GM12878 (cell line): ENCODE results near the gene INPP4B. TPM values are rescaled to one million over a fixed set of nuclear protein-coding genes. Genes with fewer than 3 reads are reported as not detected.

ENCODE experiments used
- ATAC-seq: fragments of 200-7000 bp; cut with Tn5 transposase; 3 replicates; pipeline ENCODE4 v1.9.1; 2020; ENCODE audit warnings: mild to moderate bottlenecking, moderate library complexity
- BruUV-seq: library from RNA; stranded (reverse); fragments of 400-500 nt; replicated peaks from 2 replicates; lab custom pipeline; 2021; lab: Mats Ljungman, UMichigan
- CTCF ChIA-PET: fragments of 300-600 bp; sonication (Branson Sonifier 250); formaldehyde crosslinking; extraction: SDS; loops from one replicate; lab custom pipeline; 2021; ENCODE audit warnings: inconsistent platforms; lab: Yijun Ruan, JAX
- POLR2A ChIA-PET: fragments of 350-600 bp; formaldehyde crosslinking; extraction: SDS; loops from one replicate; lab custom pipeline; 2021; ENCODE audit warnings: inconsistent platforms; lab: Charles Lee
- RAD21 ChIA-PET: fragments of 300-600 bp; sonication (Branson Sonifier 250); formaldehyde crosslinking; loops from one replicate; lab custom pipeline; 2023; ENCODE audit warnings: antibody characterized with exemption; ENCODE audit not compliant: unreplicated experiment; lab: Charles Lee
- SMC1A ChIA-PET: fragments of 300-600 bp; sonication (Branson Sonifier 250); formaldehyde crosslinking; loops from one replicate; lab custom pipeline; 2023; ENCODE audit not compliant: unreplicated experiment, uncharacterized antibody; lab: Charles Lee
- DNase-seq: peaks from one replicate; pipeline ENCODE4 v3.0.0-alpha.2; 2011; ENCODE audit warnings: low read depth, low spot score
- FAIRE-seq: peaks from 3 replicates; lab custom pipeline; 2011; peaks lifted over from hg19 to GRCh38; lab: Jason Lieb, UNC
- H2AFZ ChIP-seq: 2 replicates; pipeline ENCODE4 v1.6.0; 2011; ENCODE audit warnings: low read depth, low read length, control low read depth; ENCODE audit not compliant: control insufficient read depth
- H3K27ac ChIP-seq: 2 replicates; pipeline ENCODE4 v1.5.1; 2011; ENCODE audit warnings: control low read depth; ENCODE audit not compliant: control insufficient read depth, insufficient read depth
- H3K27me3 ChIP-seq, 2 experiments: replicated peaks in 1 of 2; 2 replicates each; pipeline versions ENCODE4 v1.6.0 to v1.6.1; 2011; ENCODE audit warnings: low read length in 1 of 2; ENCODE audit not compliant: control insufficient read depth in 2 of 2, insufficient read depth in 2 of 2
- H3K36me3 ChIP-seq, 2 experiments: 2 replicates each; pipeline ENCODE4 v1.5.1; 2011; ENCODE audit warnings: low read length in 1 of 2; ENCODE audit not compliant: control insufficient read depth in 2 of 2, insufficient read depth in 2 of 2
- H3K4me1 ChIP-seq: 2 replicates; pipeline ENCODE4 v1.6.1; 2011; ENCODE audit warnings: mild to moderate bottlenecking, low read length, moderate library complexity, mixed read lengths; ENCODE audit not compliant: control insufficient read depth, insufficient read depth
- H3K4me2 ChIP-seq: 2 replicates; pipeline ENCODE4 v1.6.0; 2011; ENCODE audit warnings: control low read depth; ENCODE audit not compliant: control insufficient read depth, insufficient read depth
- H3K4me3 ChIP-seq: fragments of 200-600 bp; sonication (generic); 2 replicates; pipeline ENCODE4 v1.5.1; 2016
- H3K79me2 ChIP-seq: 2 replicates; pipeline ENCODE4 v1.6.0; 2011; ENCODE audit warnings: low read length; ENCODE audit not compliant: control insufficient read depth, insufficient read depth
- H3K9ac ChIP-seq: 2 replicates; pipeline ENCODE4 v1.8.0; 2011; ENCODE audit warnings: low read length, control low read depth, mixed read lengths; ENCODE audit not compliant: control insufficient read depth, insufficient read depth
- H3K9me3 ChIP-seq: replicated peaks from 3 replicates; pipeline ENCODE4 v1.5.1; 2011; ENCODE audit warnings: mild to moderate bottlenecking, low read length; ENCODE audit not compliant: control insufficient read depth, insufficient read depth
- H4K20me1 ChIP-seq: 2 replicates; pipeline ENCODE4 v1.6.0; 2011; ENCODE audit not compliant: control insufficient read depth, insufficient read depth
- BRCA1 ChIP-seq: IDR thresholded peaks from 2 replicates; pipeline ENCODE4 v1.6.1; 2011; ENCODE audit warnings: low read depth, low read length, improper control_type of control experiment
- CEBPB ChIP-seq, 2 experiments: fragments of 150-350 bp in 1 of 2; IDR thresholded peaks; 2 replicates each; pipeline ENCODE4 v1.6.1; 2012 to 2014; ENCODE audit warnings: low read depth in 2 of 2, low read length in 2 of 2, borderline replicate concordance in 1 of 2, inconsistent platforms in 1 of 2
- FOXM1 ChIP-seq: IDR thresholded peaks from 2 replicates; pipeline ENCODE4 v1.6.1; 2012; ENCODE audit warnings: low read depth, mild to moderate bottlenecking, inconsistent platforms, low read length, moderate library complexity
- MTA3 ChIP-seq: IDR thresholded peaks from 2 replicates; pipeline ENCODE4 v1.6.1; 2012; ENCODE audit warnings: low read length, inconsistent platforms, borderline replicate concordance
- MXI1 ChIP-seq: fragments of 150-350 bp; IDR thresholded peaks from 2 replicates; pipeline ENCODE4 v1.6.1; 2011; ENCODE audit warnings: low read depth, mild to moderate bottlenecking, inconsistent platforms, low read length, improper control_type of control experiment
- NFXL1 ChIP-seq: fragments of 450-650 bp; IDR thresholded peaks from 2 replicates; pipeline ENCODE4 v1.6.1; 2017; ENCODE audit warnings: antibody characterized with exemption, mild to moderate bottlenecking, borderline replicate concordance
- SMAD1 ChIP-seq: fragments of 450-650 bp; IDR thresholded peaks from 2 replicates; pipeline ENCODE4 v1.6.1; 2018; ENCODE audit warnings: mild to moderate bottlenecking, low read depth; ENCODE audit not compliant: partially characterized antibody
- ZNF217 ChIP-seq: fragments of 450-650 bp; IDR thresholded peaks from 2 replicates; pipeline ENCODE4 v1.6.1; 2017; ENCODE audit warnings: antibody characterized with exemption, mild to moderate bottlenecking
- WGBS: methylation state at CpG from one replicate; pipeline ENCODE4 v1.1.6; 2016; ENCODE audit warnings: low lambda C conversion rate; ENCODE audit not compliant: insufficient replicate concordance, insufficient coverage; ENCODE audit errors: missing lambda C conversion rate; 5-methylcytosine and 5-hydroxymethylcytosine counted together
- in situ Hi-C: fragments of 300-500 bp; cut with MboI; formaldehyde crosslinking; loops from 9 replicates; pipeline ENCODE4 v1.14.3; 2018; ENCODE audit warnings: mixed read lengths
- intact Hi-C: fragments of 100-400 bp; cut with micrococcal nuclease; formaldehyde crosslinking; loops from one replicate; pipeline ENCODE4 v1.14.2; 2022; ENCODE audit not compliant: unreplicated experiment
- polyA plus RNA-seq, 11 experiments: library from polyadenylated mRNA; depleted of rRNA in 4 of 11; unstranded in 6 of 11; stranded (reverse) in 5 of 11; fragments of >200 nt; fragmentation: Nextera tagmentation in 4 of 11; fragmentation: Illumina TruSeq in 1 of 11; extraction: Ambion mirVana in 4 of 11; extraction: Trizol in 1 of 11; gene quantifications; 1 replicate in 1 of 11; 2 replicates in 10 of 11; pipeline versions ENCODE4 v1.2.1 to v1.2.3, GENCODE V29; 2011 to 2016; ENCODE audit warnings: inconsistent platforms in 2 of 11, missing spikeins in 2 of 11, low read depth in 1 of 11
- total RNA-seq, 4 experiments: library from RNA; depleted of rRNA in 3 of 4; stranded (reverse); fragments of >200 nt in 3 of 4; fragmentation: Illumina TruSeq in 1 of 4; extraction: Trizol in 1 of 4; gene quantifications; 2 replicates each; pipeline versions ENCODE4 v1.2.1 to v1.2.3, GENCODE V29; 2013 to 2021
- TF ChIP-seq, protein P1 (sequence below): IDR thresholded peaks from 2 replicates; pipeline ENCODE4 v1.6.1; 2011; ENCODE audit warnings: low read depth, low read length, improper control_type of control experiment, borderline replicate concordance
- TF ChIP-seq, protein P2 (sequence below): fragments of 450-650 bp; IDR thresholded peaks from 2 replicates; pipeline ENCODE4 v1.6.1; 2016; ENCODE audit warnings: mild to moderate bottlenecking
- TF ChIP-seq, protein P3 (sequence below): IDR thresholded peaks from 2 replicates; pipeline ENCODE4 v1.6.1; 2012; ENCODE audit warnings: improper control_type of control experiment, low read depth, low read length; ENCODE audit not compliant: insufficient replicate concordance

Gene INPP4B
- total and polyA plus RNA-seq, 10 of the 15 experiments (the other 5 are each of a cell fraction or from before 2014, with no cell fraction given): 0.53 to 11.2 (median 0.95) TPM

DNA sequence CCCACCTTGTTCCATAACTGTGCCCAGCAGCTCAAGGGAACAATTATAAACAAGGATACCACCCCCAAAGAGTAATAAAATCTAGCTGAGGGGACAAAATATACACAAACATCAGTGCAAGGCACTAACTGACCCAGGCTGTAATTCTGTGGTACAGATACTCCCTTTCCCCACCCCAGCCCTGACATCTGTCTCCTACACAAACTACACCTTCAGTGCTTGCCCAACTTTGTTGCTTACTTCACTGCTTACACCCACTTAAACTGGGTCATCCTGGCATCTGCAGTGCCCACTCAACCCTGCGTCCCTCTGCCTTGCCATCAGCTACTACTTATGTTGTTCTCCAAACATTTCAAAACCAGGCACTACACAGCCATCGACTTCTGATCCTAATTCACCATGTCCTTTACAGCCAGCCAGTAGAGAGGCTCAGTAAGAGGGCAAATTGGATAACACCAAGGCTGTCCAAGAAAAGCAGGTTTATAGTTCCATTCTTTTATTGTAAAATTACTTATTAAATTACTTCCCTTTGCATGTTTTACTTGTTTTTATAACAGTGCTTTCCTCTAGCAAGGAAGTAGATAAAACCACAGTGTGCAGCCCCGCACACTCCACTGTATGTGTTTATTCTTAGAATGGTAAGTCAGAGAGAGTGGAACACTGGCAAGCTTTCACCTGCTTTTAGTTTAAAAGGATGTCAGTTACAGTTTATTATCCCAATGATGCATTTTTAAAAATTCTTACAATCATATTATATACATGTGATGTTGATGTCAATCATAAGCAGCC lies 149.6 kb downstream of the INPP4B start:
- in situ Hi-C loops (no loop called here), intact Hi-C loops (no loop called here)
- Histone ChIP-seq H3K36me3 (no peaks in the 10 kb centered on the region), H3K4me2 (no peak overlapping the region), H3K4me3 (no peak overlapping the region), H3K27me3 (no peaks in the 10 kb centered on the region), H3K9ac (no peak overlapping the region), H3K27ac (no peak overlapping the region), H4K20me1 (no peaks in the 10 kb centered on the region), H2AFZ (no peak overlapping the region), H3K4me1 (no peaks in the 10 kb centered on the region), H3K79me2 (no peaks in the 10 kb centered on the region), H3K9me3 (no peaks in the 10 kb centered on the region)
- RAD21 ChIA-PET: no interaction called here
- 0% methylated on average over 3 of the region's 3 CpGs for WGBS
- no peak for DNase-seq
- POLR2A ChIA-PET: interaction anchor here (1.2 kb wide), 1 partner anchor 9 kb away, joined by 3 read pairs; no protein-coding TSS in a partner anchor
- CTCF ChIA-PET: interaction anchor here (1.0 kb wide), 1 partner anchor 129 kb away, joined by 3 read pairs; no protein-coding TSS in a partner anchor
- ATAC-seq: peak; percentile 31
- FAIRE-seq: no peak
- SMC1A ChIA-PET: interaction anchor here (1.3 kb wide), 1 partner anchor 19 kb away, joined by 5 read pairs; no protein-coding TSS in a partner anchor
- BruUV-seq: no TSS peak
- no peak for TF ChIP-seq FOXM1
- TF ChIP-seq, protein P1, sequence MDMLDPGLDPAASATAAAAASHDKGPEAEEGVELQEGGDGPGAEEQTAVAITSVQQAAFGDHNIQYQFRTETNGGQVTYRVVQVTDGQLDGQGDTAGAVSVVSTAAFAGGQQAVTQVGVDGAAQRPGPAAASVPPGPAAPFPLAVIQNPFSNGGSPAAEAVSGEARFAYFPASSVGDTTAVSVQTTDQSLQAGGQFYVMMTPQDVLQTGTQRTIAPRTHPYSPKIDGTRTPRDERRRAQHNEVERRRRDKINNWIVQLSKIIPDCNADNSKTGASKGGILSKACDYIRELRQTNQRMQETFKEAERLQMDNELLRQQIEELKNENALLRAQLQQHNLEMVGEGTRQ: no peak
- TF ChIP-seq ZNF217: no peak
- no peak for TF ChIP-seq MTA3
- TF ChIP-seq MXI1: no peak
- TF ChIP-seq SMAD1: no peak
- TF ChIP-seq CEBPB (IDR thresholded peaks at IDR 0.05; ENCODE audit: borderline replicate concordance in 1 of 2, low read depth in 2 of 2, low read length in 2 of 2): no peak
- TF ChIP-seq NFXL1: no peak
- no peak for TF ChIP-seq BRCA1
- TF ChIP-seq, protein P2, sequence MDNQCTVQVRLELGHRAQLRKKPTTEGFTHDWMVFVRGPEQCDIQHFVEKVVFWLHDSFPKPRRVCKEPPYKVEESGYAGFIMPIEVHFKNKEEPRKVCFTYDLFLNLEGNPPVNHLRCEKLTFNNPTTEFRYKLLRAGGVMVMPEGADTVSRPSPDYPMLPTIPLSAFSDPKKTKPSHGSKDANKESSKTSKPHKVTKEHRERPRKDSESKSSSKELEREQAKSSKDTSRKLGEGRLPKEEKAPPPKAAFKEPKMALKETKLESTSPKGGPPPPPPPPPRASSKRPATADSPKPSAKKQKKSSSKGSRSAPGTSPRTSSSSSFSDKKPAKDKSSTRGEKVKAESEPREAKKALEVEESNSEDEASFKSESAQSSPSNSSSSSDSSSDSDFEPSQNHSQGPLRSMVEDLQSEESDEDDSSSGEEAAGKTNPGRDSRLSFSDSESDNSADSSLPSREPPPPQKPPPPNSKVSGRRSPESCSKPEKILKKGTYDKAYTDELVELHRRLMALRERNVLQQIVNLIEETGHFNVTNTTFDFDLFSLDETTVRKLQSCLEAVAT: no peak
- TF ChIP-seq, protein P3, sequence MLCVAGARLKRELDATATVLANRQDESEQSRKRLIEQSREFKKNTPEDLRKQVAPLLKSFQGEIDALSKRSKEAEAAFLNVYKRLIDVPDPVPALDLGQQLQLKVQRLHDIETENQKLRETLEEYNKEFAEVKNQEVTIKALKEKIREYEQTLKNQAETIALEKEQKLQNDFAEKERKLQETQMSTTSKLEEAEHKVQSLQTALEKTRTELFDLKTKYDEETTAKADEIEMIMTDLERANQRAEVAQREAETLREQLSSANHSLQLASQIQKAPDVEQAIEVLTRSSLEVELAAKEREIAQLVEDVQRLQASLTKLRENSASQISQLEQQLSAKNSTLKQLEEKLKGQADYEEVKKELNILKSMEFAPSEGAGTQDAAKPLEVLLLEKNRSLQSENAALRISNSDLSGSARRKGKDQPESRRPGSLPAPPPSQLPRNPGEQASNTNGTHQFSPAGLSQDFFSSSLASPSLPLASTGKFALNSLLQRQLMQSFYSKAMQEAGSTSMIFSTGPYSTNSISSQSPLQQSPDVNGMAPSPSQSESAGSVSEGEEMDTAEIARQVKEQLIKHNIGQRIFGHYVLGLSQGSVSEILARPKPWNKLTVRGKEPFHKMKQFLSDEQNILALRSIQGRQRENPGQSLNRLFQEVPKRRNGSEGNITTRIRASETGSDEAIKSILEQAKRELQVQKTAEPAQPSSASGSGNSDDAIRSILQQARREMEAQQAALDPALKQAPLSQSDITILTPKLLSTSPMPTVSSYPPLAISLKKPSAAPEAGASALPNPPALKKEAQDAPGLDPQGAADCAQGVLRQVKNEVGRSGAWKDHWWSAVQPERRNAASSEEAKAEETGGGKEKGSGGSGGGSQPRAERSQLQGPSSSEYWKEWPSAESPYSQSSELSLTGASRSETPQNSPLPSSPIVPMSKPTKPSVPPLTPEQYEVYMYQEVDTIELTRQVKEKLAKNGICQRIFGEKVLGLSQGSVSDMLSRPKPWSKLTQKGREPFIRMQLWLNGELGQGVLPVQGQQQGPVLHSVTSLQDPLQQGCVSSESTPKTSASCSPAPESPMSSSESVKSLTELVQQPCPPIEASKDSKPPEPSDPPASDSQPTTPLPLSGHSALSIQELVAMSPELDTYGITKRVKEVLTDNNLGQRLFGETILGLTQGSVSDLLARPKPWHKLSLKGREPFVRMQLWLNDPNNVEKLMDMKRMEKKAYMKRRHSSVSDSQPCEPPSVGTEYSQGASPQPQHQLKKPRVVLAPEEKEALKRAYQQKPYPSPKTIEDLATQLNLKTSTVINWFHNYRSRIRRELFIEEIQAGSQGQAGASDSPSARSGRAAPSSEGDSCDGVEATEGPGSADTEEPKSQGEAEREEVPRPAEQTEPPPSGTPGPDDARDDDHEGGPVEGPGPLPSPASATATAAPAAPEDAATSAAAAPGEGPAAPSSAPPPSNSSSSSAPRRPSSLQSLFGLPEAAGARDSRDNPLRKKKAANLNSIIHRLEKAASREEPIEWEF: no peak
